Uterus (tissue), 2 donors: Measurements from ENCODE around the gene FGFR3.

ENCODE experiments used
- POLR2A ChIP-seq, 2 donors: fragments of 450-650 bp; IDR thresholded peaks; one replicate each; pipeline ENCODE4 v1.6.1; 2016; ENCODE audit warnings: antibody characterized with exemption in 2 of 2, mild to moderate bottlenecking in 1 of 2, moderate library complexity in 1 of 2
- TF ChIP-seq, protein P1 (sequence below), 4 experiments: fragments of 200-600 bp in 2 of 4; fragments of 450-650 bp in 2 of 4; sonication (generic) in 2 of 4; IDR thresholded peaks; one replicate each; pipeline ENCODE4 v1.5.1; 2016 to 2019; ENCODE audit warnings: antibody characterized with exemption in 4 of 4, mild to moderate bottlenecking in 2 of 4, moderate library complexity in 1 of 4

DNA sequence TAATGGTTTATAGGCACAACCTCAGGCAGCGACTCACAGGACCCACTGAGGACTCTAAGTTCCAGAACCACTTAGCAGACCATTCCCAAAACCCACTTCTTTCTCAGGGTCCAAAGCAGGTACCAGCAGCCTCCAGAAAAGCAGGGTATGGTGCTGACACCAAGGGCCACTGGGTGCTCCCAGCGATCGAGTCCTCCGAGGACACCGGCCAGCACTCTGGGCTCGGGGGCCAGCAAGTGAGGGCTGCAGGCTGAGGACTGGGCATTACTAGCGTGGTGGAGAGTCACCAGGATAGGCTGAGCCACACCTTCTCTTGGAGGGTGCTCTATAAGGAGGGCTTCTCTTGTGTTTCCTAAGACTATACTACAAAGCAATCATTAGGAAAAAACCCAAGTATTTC is 43.6 kb downstream of the FGFR3 start:
- TF ChIP-seq, protein P1, sequence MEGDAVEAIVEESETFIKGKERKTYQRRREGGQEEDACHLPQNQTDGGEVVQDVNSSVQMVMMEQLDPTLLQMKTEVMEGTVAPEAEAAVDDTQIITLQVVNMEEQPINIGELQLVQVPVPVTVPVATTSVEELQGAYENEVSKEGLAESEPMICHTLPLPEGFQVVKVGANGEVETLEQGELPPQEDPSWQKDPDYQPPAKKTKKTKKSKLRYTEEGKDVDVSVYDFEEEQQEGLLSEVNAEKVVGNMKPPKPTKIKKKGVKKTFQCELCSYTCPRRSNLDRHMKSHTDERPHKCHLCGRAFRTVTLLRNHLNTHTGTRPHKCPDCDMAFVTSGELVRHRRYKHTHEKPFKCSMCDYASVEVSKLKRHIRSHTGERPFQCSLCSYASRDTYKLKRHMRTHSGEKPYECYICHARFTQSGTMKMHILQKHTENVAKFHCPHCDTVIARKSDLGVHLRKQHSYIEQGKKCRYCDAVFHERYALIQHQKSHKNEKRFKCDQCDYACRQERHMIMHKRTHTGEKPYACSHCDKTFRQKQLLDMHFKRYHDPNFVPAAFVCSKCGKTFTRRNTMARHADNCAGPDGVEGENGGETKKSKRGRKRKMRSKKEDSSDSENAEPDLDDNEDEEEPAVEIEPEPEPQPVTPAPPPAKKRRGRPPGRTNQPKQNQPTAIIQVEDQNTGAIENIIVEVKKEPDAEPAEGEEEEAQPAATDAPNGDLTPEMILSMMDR (IDR thresholded peaks at IDR 0.05): no peak
- no peak for TF ChIP-seq POLR2A (IDR thresholded peaks at IDR 0.05)
